Embryonic facial prominence (tissue), 1 donor: ENCODE data around the gene TIMM44.

Experiments
- DNase-seq: peaks from one replicate; pipeline ENCODE4 v3.0.0-alpha.2; 2016; ENCODE audit errors: extremely low spot score

The TIMM44 gene

GRCh38 chr19:7914099-7914498 lies 29.4 kb downstream of the TIMM44 start:
- DNase-seq: no peak

GRCh38 chr19:7913652-7914051 lies 29.8 kb downstream of the TIMM44 start:
- no peak for DNase-seq

GRCh38 chr19:7912697-7913564 lies 30.5 kb downstream of the TIMM44 start:
- DNase-seq: no peak

GRCh38 chr19:7912144-7912696 lies 31.2 kb downstream of the TIMM44 start:
- no peak for DNase-seq

GRCh38 chr19:7911508-7912143 lies 31.8 kb downstream of the TIMM44 start:
- no peak for DNase-seq

GRCh38 chr19:7910321-7911161 lies 32.9 kb downstream of the TIMM44 start:
- no peak for DNase-seq

GRCh38 chr19:7909471-7910067 lies 33.9 kb downstream of the TIMM44 start:
- DNase-seq: no peak

GRCh38 chr19:7908742-7909461 lies 34.6 kb downstream of the TIMM44 start:
- no peak for DNase-seq

GRCh38 chr19:7908078-7908699 lies 35.3 kb downstream of the TIMM44 start:
- DNase-seq: no peak

- no peak for DNase-seq
Measured at GRCh38 chr19:7907544-7907943, 35.9 kb downstream of the TIMM44 start.

GRCh38 chr19:7907122-7907521 lies 36.3 kb downstream of the TIMM44 start:
- DNase-seq: no peak

GRCh38 chr19:7905859-7906258 lies 37.6 kb downstream of the TIMM44 start:
- no peak for DNase-seq

GRCh38 chr19:7905268-7905667 lies 38.2 kb downstream of the TIMM44 start:
- no peak for DNase-seq

GRCh38 chr19:7904074-7905020 lies 39.1 kb downstream of the TIMM44 start:
- no peak for DNase-seq

- DNase-seq: peak; percentile 100
Measured at GRCh38 chr19:7903244-7904073, 40.0 kb downstream of the TIMM44 start, which contains the start of gene MAP2K7. Gene MAP2K7 (plus strand): TSS chr19:7903877. CDS start chr19:7903945, 68 bp downstream.

GRCh38 chr19:7902796-7903243 lies 40.6 kb downstream of the TIMM44 start:
- no peak for DNase-seq

- no peak for DNase-seq
Measured at GRCh38 chr19:7901337-7901736, 42.1 kb downstream of the TIMM44 start.

GRCh38 chr19:7900931-7901330 lies 42.5 kb downstream of the TIMM44 start:
- DNase-seq: no peak
